Neural cell (in vitro differentiated cells): Measurements from ENCODE around the gene GOT1.

Source experiments
- EZH2 ChIP-seq: fragments of 200-600, 300-800 bp; shearing (Covaris generic), sonication (generic); IDR thresholded peaks from 2 replicates; pipeline ENCODE4 v1.6.1; 2014; ENCODE audit warnings: antibody characterized with exemption, low read length, borderline replicate concordance, mild to moderate bottlenecking; ENCODE audit not compliant: insufficient read depth, poor library complexity, severe bottlenecking
- POLR2AphosphoS5 ChIP-seq: IDR thresholded peaks from 2 replicates; pipeline ENCODE4 v1.6.1; 2012
- TF ChIP-seq, protein P1 (sequence below): fragments of 450-650 bp; IDR thresholded peaks from 2 replicates; pipeline ENCODE4 v1.5.1; 2014; ENCODE audit warnings: antibody characterized with exemption, mild to moderate bottlenecking, moderate library complexity; ENCODE audit not compliant: poor library complexity, severe bottlenecking

DNA sequence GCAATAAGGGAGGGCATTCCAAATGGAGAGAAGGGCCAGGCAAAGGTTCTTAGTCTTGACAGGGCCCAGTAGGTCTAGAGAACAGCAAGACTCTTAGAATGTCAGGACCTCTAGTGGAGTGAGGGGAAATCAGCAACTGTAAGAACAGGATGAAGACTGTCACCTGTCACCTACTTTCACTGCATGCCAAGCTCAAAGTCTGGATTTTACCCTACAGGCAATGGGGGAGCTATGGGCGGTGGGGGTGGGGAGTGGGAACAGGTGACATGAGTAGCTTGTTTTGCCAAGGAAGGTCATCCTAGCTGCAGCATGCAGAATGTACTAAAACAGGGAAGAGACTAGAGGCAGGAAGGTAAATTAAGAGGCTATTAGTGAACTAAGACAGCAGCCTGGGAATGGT lies 18.3 kb downstream of the GOT1 start:
- TF ChIP-seq POLR2AphosphoS5 = no peak
- TF ChIP-seq, protein P1, sequence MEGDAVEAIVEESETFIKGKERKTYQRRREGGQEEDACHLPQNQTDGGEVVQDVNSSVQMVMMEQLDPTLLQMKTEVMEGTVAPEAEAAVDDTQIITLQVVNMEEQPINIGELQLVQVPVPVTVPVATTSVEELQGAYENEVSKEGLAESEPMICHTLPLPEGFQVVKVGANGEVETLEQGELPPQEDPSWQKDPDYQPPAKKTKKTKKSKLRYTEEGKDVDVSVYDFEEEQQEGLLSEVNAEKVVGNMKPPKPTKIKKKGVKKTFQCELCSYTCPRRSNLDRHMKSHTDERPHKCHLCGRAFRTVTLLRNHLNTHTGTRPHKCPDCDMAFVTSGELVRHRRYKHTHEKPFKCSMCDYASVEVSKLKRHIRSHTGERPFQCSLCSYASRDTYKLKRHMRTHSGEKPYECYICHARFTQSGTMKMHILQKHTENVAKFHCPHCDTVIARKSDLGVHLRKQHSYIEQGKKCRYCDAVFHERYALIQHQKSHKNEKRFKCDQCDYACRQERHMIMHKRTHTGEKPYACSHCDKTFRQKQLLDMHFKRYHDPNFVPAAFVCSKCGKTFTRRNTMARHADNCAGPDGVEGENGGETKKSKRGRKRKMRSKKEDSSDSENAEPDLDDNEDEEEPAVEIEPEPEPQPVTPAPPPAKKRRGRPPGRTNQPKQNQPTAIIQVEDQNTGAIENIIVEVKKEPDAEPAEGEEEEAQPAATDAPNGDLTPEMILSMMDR = no peak
- no peak for TF ChIP-seq EZH2
